GM12864 (cell line): Measurements from ENCODE around the gene STXBP4.

Source experiments
- DNase-seq: peaks from one replicate; pipeline ENCODE4 v3.0.0-alpha.2; 2011; ENCODE audit warnings: low read depth
- H3K4me3 ChIP-seq: 2 replicates; pipeline ENCODE4 v1.5.1; 2011; ENCODE audit warnings: mild to moderate bottlenecking, low read depth, low read length, control low read depth
- CTCF ChIP-seq: IDR thresholded peaks from 2 replicates; pipeline ENCODE4 v1.5.1; 2011; ENCODE audit warnings: low read depth, mild to moderate bottlenecking, moderate library complexity, low read length, control low read depth, inconsistent platforms; ENCODE audit errors: missing control alignments

The STXBP4 gene

GRCh38 chr17:55121268-55121667, 152.7 kb downstream of the STXBP4 start:
- no peak for TF ChIP-seq CTCF
- no peak for DNase-seq
- H3K4me3 ChIP-seq, result no peak overlapping the region

GRCh38 chr17:55122114-55122513, 153.5 kb downstream of the STXBP4 start:
- no peak for DNase-seq
- H3K4me3 ChIP-seq, result no peak overlapping the region
- no peak for TF ChIP-seq CTCF

DNA sequence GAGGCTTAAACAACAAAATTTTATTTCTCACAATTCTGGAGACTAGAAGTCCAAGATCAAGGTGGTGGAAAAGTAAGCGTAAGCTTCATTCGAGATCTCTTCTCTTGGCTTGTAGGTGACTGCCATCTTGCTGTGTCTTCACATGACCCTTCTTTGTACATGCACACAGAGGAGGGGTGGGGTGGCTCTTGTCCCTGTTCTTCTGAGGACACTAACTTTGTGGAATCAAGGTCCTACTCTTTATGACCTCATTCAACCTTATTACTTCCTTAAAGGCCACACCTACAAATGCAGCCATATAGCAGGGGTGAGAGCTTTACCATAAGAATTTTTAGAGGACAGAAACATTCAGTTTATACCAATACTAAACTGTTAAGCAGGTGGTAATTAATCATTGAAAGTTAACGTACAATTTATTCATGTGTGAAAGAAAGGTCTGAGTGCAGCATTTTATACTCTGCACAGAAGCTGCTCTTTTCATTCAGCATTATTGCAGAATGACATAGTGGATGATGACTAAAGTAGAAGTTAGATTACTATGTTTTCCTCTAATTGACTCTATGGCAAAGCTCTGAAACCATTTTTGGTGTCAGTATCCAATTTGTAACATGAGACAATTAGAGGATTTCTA, 156.3 kb downstream of the STXBP4 start:
- DNase-seq, result no peak
- no peak for TF ChIP-seq CTCF
- H3K4me3 ChIP-seq, result no peak overlapping the region

DNA sequence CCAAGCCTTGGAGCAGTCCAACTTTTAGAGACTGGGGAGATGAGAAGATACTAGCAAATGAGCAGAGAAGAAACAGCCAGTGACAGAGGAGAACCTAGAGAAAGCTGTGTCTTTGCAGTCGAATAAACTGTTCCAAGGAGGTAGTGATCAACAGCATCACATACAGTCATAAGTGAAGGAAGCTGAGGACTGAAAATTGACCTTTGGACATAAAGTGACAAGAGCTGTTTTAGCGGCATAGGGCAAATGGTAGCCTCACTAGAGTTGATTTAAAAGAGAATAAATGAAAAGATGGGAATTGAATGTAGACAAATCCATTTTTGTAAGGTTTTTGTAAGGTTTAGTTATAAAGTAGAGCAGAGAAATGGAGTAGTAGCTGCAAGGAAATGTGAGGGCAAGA, 165.0 kb downstream of the STXBP4 start:
- TF ChIP-seq CTCF, result no peak
- DNase-seq, result no peak
- H3K4me3 ChIP-seq, result no peak overlapping the region

DNA sequence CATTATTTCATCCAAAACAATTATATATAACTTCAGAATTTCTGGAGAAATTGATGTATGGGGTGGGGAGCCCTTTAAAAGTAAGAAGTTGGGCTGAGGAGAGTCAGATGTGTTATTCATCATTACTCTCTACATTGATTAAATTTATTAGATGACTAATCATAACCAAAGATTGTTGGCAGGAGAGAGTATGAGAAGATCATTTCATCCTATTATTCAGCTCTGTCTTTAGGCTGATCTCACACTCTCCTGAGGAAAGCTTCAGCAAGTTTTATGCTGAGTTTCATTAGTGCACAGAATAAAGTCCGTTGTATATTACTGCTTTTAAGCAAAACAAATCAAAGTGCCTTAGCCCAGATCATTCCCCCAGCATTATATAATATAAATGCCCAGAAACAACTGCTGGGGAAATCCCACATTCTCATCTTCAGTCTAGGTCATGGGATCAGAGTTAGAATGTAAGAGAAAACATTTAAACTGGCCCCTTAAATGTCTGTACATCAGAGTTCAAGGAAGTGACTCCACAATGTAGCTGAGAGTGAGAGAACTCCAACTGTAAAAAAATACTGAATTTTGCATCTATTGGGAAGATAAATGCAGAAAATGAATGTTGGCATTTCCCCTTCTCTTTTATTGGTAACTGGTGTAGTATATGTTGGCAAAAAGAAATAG, 166.1 kb downstream of the STXBP4 start:
- no peak for DNase-seq
- TF ChIP-seq CTCF, result no peak
- no peak overlapping the region for H3K4me3 ChIP-seq

DNA sequence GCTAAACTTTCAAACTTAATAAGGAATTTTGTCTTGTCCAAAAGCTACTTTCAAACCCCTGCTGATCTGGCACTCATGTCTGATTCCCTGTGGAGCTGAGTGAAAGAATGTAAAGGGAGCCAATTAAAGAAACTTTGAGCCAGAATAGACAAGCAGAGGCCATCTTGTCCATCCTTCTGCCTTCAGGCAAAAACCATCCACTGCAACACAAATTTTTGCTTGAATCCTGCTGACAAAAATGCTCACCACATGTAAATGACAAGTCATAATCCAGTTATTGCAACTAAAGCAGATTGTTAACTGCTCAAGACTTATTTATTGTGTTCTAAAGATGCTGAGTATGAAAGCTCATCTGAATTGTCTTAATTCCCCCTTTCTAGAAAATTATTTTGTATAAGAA, 172.2 kb downstream of the STXBP4 start:
- DNase-seq, result no peak
- no peak for TF ChIP-seq CTCF
- H3K4me3 ChIP-seq, result no peak overlapping the region

DNA sequence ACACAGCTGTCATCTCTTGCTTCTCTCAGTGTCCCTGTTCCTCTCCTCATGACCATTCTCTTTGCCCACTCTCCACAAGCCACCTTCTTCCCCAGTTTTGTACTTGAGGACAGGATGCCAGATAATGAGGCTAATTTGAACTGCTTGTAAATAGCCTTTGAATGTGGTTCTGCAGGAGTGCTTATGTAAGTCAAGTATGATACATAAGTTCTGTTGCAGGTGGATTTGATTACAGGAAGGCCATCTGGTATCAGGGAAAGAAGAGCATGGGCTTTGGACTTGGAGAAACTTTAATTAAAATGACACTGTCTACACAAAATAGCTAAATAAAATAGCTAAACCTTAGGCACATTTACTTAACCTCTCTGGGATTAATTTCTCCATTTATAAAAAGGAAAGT, 176.0 kb downstream of the STXBP4 start:
- TF ChIP-seq CTCF, result no peak
- no peak for DNase-seq
- no peak overlapping the region for H3K4me3 ChIP-seq
